Breast epithelium (tissue), 4 donors: ENCODE data around the gene FCSK. TPM values are rescaled to one million over a fixed set of nuclear protein-coding genes. Genes with fewer than 3 reads are reported as not detected.

Source experiments
- DNase-seq, 2 donors: peaks; one replicate each; pipeline ENCODE4 v3.0.0-alpha.2; 2019; ENCODE audit warnings: low spot score in 2 of 2
- H3K27ac ChIP-seq, 2 donors: fragments of 200-600 bp; sonication (generic) in 1 of 2; one replicate each; pipeline ENCODE4 v1.5.1; 2016 to 2019; ENCODE audit warnings: mild to moderate bottlenecking in 1 of 2
- H3K27me3 ChIP-seq, 2 donors: fragments of 200-600 bp; sonication (generic) in 1 of 2; one replicate each; pipeline versions ENCODE4 v1.5.1 to v1.6.0; 2017 to 2019; ENCODE audit warnings: control low read depth in 1 of 2, mild to moderate bottlenecking in 1 of 2
- H3K36me3 ChIP-seq: fragments of 200-600 bp; one replicate; pipeline ENCODE4 v1.5.1; 2019
- H3K4me1 ChIP-seq, 2 donors: fragments of 200-600 bp; sonication (generic); one replicate each; pipeline ENCODE4 v1.5.1; 2016 to 2019; ENCODE audit warnings: control low read depth in 1 of 2
- H3K4me3 ChIP-seq, 3 donors: fragments of 200-600 bp; sonication (generic); 1 replicate in 2 of 3; 2 replicates in 1 of 3; pipeline ENCODE4 v1.5.1; 2016 to 2019; ENCODE audit warnings: mild to moderate bottlenecking in 3 of 3, moderate library complexity in 2 of 3
- H3K9me3 ChIP-seq, 2 donors: fragments of 200-600 bp; sonication (generic) in 1 of 2; one replicate each; pipeline ENCODE4 v1.5.1; 2016 to 2019; ENCODE audit warnings: control low read depth in 1 of 2
- POLR2A ChIP-seq: fragments of 450-650 bp; IDR thresholded peaks from one replicate; pipeline ENCODE4 v1.6.1; 2016; ENCODE audit warnings: antibody characterized with exemption, mild to moderate bottlenecking, moderate library complexity
- POLR2AphosphoS5 ChIP-seq, 3 donors: sonication (generic); formaldehyde crosslinking; IDR thresholded peaks; one replicate each; pipeline ENCODE4 v1.6.1; 2017; ENCODE audit warnings: antibody characterized with exemption in 3 of 3
- intact Hi-C: fragments of 100-400 bp; cut with DNase I; formaldehyde crosslinking; loops from one replicate; pipeline ENCODE4 v1.15.1; 2023; ENCODE audit warnings: low total_unique reads
- total RNA-seq, 3 donors: library from RNA; depleted of rRNA; stranded (reverse); fragments of >200 nt; gene quantifications; one replicate each; pipeline ENCODE4 v1.1.0, GENCODE V29; 2016
- TF ChIP-seq, protein P1 (sequence below), 3 donors: fragments of 450-650 bp; IDR thresholded peaks; one replicate each; pipeline ENCODE4 v1.5.1; 2016 to 2017; ENCODE audit warnings: antibody characterized with exemption in 3 of 3, mild to moderate bottlenecking in 3 of 3, moderate library complexity in 3 of 3

Gene FCSK
- total RNA-seq, 3 donors from 2014 or later: 10.7 to 27.8 (median 18.0) TPM

DNA sequence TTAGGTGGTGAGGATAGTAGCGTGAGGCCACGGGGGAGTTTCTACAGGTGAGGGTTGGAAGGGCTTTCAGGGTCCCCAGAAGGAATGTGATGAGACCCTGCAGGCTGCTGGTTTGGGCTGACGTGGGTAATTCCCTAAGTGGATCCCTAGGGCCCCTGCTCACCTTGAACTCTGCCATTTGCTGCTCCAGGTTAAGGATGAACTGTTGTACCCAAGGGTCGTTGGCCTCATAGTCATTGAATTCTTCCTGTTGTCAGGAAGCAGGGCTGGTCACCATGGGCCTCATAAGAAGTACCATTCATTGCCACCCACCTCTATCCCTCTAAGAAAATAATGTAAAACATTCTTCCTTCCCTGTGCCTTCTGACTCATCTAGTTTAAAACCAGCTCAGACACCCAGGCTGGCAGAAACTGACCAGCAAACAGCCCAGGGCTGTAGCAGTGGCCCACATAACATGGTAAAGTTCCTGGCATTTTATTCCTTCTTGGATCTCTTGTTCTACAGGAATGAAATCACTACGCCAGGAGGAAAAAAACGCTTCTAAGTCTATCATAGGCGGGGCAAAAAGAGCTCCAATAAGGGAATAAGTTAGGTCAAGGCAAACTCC lies 27.6 kb downstream of the FCSK start:
- DNase-seq: no peak
- Histone ChIP-seq H3K4me1 (no peaks in the 10 kb centered on the region), H3K9me3 (no peaks in the 10 kb centered on the region), H3K27me3 (no peaks in the 10 kb centered on the region), H3K27ac (peak overlapping the region; percentile 27 to 33), H3K4me3 (no peak overlapping the region), H3K36me3 (peaks cover 16% of the 10 kb centered on the region)
- intact Hi-C loops: no loop called here
- TF ChIP-seq, protein P1, sequence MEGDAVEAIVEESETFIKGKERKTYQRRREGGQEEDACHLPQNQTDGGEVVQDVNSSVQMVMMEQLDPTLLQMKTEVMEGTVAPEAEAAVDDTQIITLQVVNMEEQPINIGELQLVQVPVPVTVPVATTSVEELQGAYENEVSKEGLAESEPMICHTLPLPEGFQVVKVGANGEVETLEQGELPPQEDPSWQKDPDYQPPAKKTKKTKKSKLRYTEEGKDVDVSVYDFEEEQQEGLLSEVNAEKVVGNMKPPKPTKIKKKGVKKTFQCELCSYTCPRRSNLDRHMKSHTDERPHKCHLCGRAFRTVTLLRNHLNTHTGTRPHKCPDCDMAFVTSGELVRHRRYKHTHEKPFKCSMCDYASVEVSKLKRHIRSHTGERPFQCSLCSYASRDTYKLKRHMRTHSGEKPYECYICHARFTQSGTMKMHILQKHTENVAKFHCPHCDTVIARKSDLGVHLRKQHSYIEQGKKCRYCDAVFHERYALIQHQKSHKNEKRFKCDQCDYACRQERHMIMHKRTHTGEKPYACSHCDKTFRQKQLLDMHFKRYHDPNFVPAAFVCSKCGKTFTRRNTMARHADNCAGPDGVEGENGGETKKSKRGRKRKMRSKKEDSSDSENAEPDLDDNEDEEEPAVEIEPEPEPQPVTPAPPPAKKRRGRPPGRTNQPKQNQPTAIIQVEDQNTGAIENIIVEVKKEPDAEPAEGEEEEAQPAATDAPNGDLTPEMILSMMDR (IDR thresholded peaks at IDR 0.05): no peak
- TF ChIP-seq POLR2A (no peak), POLR2AphosphoS5 (IDR thresholded peaks at IDR 0.05) (no peak)

DNA sequence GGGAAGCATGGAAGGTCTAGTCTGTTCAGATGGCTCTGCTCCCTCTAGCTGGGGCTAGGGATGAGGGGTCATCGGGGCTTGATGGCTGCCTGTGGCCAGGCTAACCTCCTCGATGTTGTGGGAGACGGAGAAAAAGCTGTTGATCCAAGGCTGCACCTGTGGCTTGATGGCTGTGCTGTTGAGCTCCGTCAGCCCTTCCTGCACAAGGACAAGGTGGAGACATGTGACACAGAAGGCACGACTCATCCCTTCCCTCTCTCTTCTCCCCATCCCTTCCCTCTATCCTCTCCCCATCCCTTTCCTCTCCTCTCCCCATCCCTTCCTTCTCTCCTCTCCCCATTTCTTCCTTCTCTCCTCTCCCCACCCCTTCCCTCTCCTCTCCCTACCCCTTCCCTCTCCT lies 28.2 kb downstream of the FCSK start:
- Histone ChIP-seq H3K4me1 (no peaks in the 10 kb centered on the region), H3K36me3 (peaks cover 16% of the 10 kb centered on the region), H3K4me3 (no peak overlapping the region), H3K27me3 (no peaks in the 10 kb centered on the region), H3K27ac (peak overlapping the region; percentile 27 to 33), H3K9me3 (no peaks in the 10 kb centered on the region)
- intact Hi-C loops: no loop called here
- no peak for TF ChIP-seq POLR2A
- TF ChIP-seq, protein P1 (IDR thresholded peaks at IDR 0.05): no peak
- TF ChIP-seq POLR2AphosphoS5 (IDR thresholded peaks at IDR 0.05): no peak
- no peak for DNase-seq

DNA sequence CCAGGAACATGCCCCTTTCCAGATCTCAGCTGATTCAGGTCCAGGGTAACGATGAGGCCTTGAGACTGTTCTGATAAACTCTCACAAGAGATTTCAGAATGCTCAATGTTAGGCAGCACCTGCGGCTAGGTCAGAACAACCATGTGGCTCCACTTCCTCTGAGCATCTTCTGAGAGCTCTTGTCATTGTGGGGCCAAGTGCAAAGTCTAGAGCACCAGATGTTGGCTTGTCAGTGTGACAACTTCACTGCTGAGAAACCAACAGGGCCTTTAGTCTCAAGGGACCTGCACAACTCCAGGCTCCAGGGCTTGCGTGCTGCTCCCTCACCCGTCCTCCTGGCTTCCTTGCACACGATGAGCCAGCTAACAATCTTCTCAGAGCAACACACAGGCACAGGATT lies 29.0 kb downstream of the FCSK start:
- Histone ChIP-seq H3K27ac (no peak overlapping the region), H3K9me3 (no peaks in the 10 kb centered on the region), H3K4me1 (no peaks in the 10 kb centered on the region), H3K27me3 (no peaks in the 10 kb centered on the region), H3K36me3 (peaks cover 16% of the 10 kb centered on the region), H3K4me3 (no peak overlapping the region)
- intact Hi-C loops: no loop called here
- DNase-seq: no peak
- TF ChIP-seq, protein P1 (IDR thresholded peaks at IDR 0.05): no peak
- TF ChIP-seq POLR2A (no peak), POLR2AphosphoS5 (IDR thresholded peaks at IDR 0.05) (no peak)

DNA sequence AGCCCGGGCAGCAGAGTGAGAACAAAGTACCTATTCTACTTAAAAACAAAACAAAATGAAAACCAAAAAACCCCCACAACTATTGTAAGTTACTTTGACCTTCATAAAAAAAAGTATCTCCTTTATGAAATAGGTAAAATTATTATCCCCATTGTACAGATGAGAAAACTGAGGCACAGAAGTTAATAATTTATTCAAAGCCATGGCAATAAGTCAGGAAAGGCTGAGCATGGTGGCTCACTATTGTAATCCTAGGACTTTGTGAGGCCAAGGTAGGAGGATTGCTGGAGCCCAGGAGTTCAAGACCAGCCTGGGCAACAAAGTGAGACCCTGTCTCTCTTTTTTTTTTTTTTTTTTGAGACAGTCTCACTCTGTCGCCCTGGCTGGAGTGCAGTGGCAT lies 30.5 kb downstream of the FCSK start:
- intact Hi-C loops: no loop called here
- Histone ChIP-seq H3K27ac (no peak overlapping the region), H3K4me3 (no peak overlapping the region), H3K36me3 (peaks cover 13% of the 10 kb centered on the region), H3K4me1 (no peaks in the 10 kb centered on the region), H3K27me3 (no peaks in the 10 kb centered on the region), H3K9me3 (no peaks in the 10 kb centered on the region)
- TF ChIP-seq, protein P1 (IDR thresholded peaks at IDR 0.05): no peak
- TF ChIP-seq POLR2AphosphoS5 (IDR thresholded peaks at IDR 0.05): no peak
- TF ChIP-seq POLR2A: no peak
- no peak for DNase-seq

DNA sequence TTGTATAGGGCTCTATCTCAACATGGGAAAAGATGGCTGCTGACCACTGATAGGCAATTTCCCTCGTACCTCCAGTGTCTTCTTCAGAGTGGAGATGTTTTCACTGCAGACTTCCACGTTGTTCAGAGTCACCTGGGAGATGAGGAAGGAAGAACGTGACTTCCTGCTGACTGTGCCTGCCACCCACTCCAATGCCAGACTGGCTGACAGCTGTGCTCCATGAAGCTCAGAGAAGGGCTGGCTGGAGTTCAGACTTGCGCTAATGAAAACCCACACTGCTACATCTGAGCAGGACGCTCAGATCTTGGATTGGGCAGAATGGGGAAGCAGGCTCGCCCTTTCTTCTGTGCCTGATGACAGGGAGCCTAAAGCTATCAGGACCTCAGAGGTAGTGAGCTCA lies 35.9 kb downstream of the FCSK start:
- no peak overlapping the region for H3K4me3 ChIP-seq
- no peaks in the 10 kb centered on the region for H3K4me1 ChIP-seq
- no peaks in the 10 kb centered on the region for H3K36me3 ChIP-seq
- intact Hi-C loops: no loop called here
- H3K9me3 ChIP-seq: no peaks in the 10 kb centered on the region
- TF ChIP-seq, protein P1 (IDR thresholded peaks at IDR 0.05): no peak
- no peak for TF ChIP-seq POLR2A
- TF ChIP-seq POLR2AphosphoS5 (IDR thresholded peaks at IDR 0.05): no peak
- H3K27me3 ChIP-seq: no peaks in the 10 kb centered on the region
- DNase-seq: no peak
- no peak overlapping the region for H3K27ac ChIP-seq
